ENCODE measurements around the gene IGF2R.

Gene IGF2R

GRCh38 chr6:160042014-160042773 lies 73.3 kb downstream of the IGF2R start:
- no peak overlapping the region for H3K4me3 ChIP-seq (ENCODE audit: low read depth, low read length)
- no peak for TF ChIP-seq CTCF (IDR thresholded peaks at IDR 0.05; ENCODE audit: low read depth, low read length, missing control alignments)
- DNase-seq (ENCODE audit: low read depth), result no peak

- no peak for DNase-seq (ENCODE audit: low read depth)
- no peak overlapping the region for H3K4me3 ChIP-seq (ENCODE audit: low read depth, low read length)
- TF ChIP-seq CTCF (IDR thresholded peaks at IDR 0.05; ENCODE audit: low read depth, low read length, missing control alignments), result no peak
Observed at GRCh38 chr6:160042788-160043301, 74.0 kb downstream of the IGF2R start.

GRCh38 chr6:160043784-160044183 lies 74.9 kb downstream of the IGF2R start:
- H3K4me3 ChIP-seq (ENCODE audit: low read depth, low read length), result no peak overlapping the region
- DNase-seq (ENCODE audit: low read depth), result no peak
- TF ChIP-seq CTCF (IDR thresholded peaks at IDR 0.05; ENCODE audit: low read depth, low read length, missing control alignments), result no peak

GRCh38 chr6:160044687-160045086 lies 75.8 kb downstream of the IGF2R start:
- TF ChIP-seq CTCF (IDR thresholded peaks at IDR 0.05; ENCODE audit: low read depth, low read length, missing control alignments), result no peak
- no peak overlapping the region for H3K4me3 ChIP-seq (ENCODE audit: low read depth, low read length)
- no peak for DNase-seq (ENCODE audit: low read depth)

GRCh38 chr6:160048471-160048870 lies 79.6 kb downstream of the IGF2R start:
- DNase-seq (ENCODE audit: low read depth), result no peak

GRCh38 chr6:160049346-160049745 lies 80.5 kb downstream of the IGF2R start:
- TF ChIP-seq CTCF (IDR thresholded peaks at IDR 0.05; ENCODE audit: low read depth, low read length, missing control alignments), result no peak
- no peak overlapping the region for H3K4me3 ChIP-seq (ENCODE audit: low read depth, low read length)

More at GRCh38 chr6:160048471-160048870, 79.6 kb downstream of the IGF2R start:
- H3K4me3 ChIP-seq (ENCODE audit: low read depth, low read length), result no peak overlapping the region
- TF ChIP-seq CTCF (IDR thresholded peaks at IDR 0.05; ENCODE audit: low read depth, low read length, missing control alignments), result no peak

GRCh38 chr6:160050022-160050421 lies 81.1 kb downstream of the IGF2R start:
- H3K4me3 ChIP-seq (ENCODE audit: low read depth, low read length), result no peak overlapping the region
- TF ChIP-seq CTCF (IDR thresholded peaks at IDR 0.05; ENCODE audit: low read depth, low read length, missing control alignments), result no peak
- DNase-seq (ENCODE audit: low read depth), result no peak

More at GRCh38 chr6:160049346-160049745, 80.5 kb downstream of the IGF2R start:
- no peak for DNase-seq (ENCODE audit: low read depth)

Data from GM12864 (cell line).